Fibroblast of the aortic adventitia (primary cell): Measurements from ENCODE around the gene SP100. TPM values are rescaled to one million over a fixed set of nuclear protein-coding genes. Genes with fewer than 3 reads are reported as not detected.

Experiments
- DNase-seq: peaks from one replicate; pipeline ENCODE4 v3.0.0-alpha.2; 2010; ENCODE audit warnings: low read depth
- H3K4me3 ChIP-seq: 2 replicates; pipeline ENCODE4 v1.5.1; 2011; ENCODE audit warnings: low read depth, mild to moderate bottlenecking, control low read depth, low read length, moderate library complexity
- total RNA-seq: library from RNA; depleted of rRNA; stranded (reverse); fragments of >200 nt; gene quantifications from 2 replicates; pipeline ENCODE4 v1.2.3, GENCODE V29; 2012; ENCODE audit warnings: low replicate concordance
- TF ChIP-seq, protein P1 (sequence below): IDR thresholded peaks from 2 replicates; pipeline ENCODE4 v1.5.1; 2011; ENCODE audit warnings: mild to moderate bottlenecking, low read length, control low read depth, inconsistent platforms; ENCODE audit not compliant: insufficient read depth

Gene SP100
- total RNA-seq, 1 donor, result 169 TPM

DNA sequence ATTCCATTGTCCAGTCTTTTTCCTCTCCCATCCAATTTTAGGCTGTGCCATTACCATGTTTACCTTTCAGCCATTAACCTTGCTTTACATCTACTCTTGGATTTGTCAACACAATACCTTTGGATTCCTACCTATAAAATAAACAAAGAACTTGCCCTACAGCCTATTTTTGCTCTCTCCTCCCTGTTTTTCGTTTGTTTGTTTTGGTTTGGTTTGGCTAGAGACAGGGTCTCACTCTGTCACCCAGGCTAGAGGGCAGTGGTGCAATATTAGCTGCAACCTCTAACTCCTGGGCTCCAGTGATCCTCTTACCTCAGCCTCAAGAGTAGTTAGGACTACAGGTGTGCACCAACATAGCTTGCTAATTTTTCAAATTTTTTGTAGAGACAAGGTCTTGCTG is 76.1 kb downstream of the SP100 start:
- H3K4me3 ChIP-seq, result no peak overlapping the region
- TF ChIP-seq, protein P1, sequence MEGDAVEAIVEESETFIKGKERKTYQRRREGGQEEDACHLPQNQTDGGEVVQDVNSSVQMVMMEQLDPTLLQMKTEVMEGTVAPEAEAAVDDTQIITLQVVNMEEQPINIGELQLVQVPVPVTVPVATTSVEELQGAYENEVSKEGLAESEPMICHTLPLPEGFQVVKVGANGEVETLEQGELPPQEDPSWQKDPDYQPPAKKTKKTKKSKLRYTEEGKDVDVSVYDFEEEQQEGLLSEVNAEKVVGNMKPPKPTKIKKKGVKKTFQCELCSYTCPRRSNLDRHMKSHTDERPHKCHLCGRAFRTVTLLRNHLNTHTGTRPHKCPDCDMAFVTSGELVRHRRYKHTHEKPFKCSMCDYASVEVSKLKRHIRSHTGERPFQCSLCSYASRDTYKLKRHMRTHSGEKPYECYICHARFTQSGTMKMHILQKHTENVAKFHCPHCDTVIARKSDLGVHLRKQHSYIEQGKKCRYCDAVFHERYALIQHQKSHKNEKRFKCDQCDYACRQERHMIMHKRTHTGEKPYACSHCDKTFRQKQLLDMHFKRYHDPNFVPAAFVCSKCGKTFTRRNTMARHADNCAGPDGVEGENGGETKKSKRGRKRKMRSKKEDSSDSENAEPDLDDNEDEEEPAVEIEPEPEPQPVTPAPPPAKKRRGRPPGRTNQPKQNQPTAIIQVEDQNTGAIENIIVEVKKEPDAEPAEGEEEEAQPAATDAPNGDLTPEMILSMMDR, result no peak
- DNase-seq, result no peak

GRCh38 chr2:230494980-230495379 is 79.0 kb downstream of the SP100 start:
- no peak for DNase-seq
- TF ChIP-seq, protein P1, result no peak
- no peak overlapping the region for H3K4me3 ChIP-seq

DNA sequence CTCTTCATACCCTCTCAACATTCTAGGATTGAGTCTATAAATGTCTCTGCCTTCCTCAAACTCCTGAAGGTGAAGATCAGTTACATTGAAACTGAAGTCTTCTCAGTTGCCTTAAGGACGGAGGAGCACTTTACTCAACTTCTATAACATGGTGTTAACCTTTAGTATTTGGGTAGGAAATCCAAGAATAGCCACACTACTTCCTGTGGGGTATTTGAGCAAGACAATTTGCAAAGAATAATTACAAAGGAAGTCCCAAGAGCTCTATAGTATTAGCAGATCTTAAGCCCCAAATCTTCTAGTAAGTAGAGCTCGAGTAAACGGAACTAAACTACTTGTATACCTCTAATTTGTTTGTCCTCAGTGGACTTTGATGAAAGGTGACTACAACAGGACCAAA is 80.9 kb downstream of the SP100 start:
- no peak for DNase-seq
- TF ChIP-seq, protein P1, result no peak
- H3K4me3 ChIP-seq, result no peak overlapping the region

DNA sequence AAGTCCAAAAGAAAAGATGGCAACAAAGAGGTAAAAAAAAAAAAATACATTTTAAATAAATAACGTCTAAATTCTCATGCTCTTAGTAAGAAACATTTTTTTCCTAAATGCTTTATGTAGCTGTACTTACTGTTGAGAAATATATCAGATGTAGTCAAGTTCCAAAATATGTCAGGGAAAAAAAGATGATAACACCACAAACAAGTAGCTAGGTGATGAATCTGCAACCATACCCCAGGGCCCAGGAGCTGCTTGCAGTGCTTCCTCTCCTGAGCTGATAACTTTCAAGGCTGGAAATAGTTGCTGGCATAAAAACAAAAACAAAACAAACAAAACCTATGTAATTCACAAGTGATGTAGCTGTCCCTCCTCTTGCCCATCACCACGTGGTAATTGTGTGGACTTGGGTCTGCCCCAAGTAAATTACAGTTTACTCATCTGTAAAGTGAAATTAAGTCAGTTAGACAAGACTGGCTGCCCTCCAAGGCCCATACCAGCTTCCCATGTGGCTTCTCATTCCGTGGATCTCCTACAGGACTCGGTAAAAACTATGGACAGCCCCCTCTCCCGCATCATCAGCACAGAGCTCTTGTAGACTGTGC is 82.6 kb downstream of the SP100 start:
- no peak for DNase-seq
- TF ChIP-seq, protein P1, result no peak
- no peak overlapping the region for H3K4me3 ChIP-seq

- no peak overlapping the region for H3K4me3 ChIP-seq
- TF ChIP-seq, protein P1, result no peak
- DNase-seq, result no peak
Measured at GRCh38 chr2:230502593-230502992, 86.6 kb downstream of the SP100 start.

DNA sequence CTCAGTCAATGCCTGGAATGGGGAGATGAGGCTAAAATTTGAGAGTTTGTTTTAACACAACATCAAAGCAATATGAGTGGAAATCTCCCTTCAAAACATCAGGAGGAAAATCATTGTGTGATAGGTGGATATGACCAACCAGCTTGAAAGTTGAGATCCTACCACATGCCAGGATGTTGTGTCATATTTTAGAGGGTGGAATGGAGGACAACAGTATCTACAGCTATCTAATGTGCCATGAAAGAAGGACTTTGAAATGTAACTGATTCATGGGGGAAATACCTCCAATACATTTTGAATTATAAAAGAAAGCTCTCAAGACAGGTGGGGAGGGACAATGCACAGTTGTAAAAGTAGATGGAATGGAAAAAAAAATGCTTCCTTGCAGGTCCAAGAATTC is 87.8 kb downstream of the SP100 start:
- no peak overlapping the region for H3K4me3 ChIP-seq
- DNase-seq, result no peak
- TF ChIP-seq, protein P1, result no peak

DNA sequence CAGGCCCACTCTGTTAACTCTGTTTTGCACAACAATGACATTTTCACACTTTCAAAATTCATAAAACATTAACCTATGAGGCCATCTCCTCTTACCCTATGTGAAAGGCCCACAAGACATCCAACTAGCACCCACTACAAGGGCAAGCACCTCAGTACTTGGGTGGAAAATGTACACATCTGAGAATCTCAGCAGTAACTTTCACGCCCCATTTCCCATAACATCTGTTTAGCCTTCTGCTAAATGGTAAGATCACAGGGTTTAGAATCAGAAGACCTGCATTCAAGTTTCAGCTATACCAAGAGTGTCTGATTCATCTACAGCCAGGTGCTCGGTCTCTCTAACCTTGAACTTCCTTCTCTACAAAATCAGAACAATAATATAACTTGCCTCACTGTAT is 89.2 kb downstream of the SP100 start:
- DNase-seq, result no peak
- no peak overlapping the region for H3K4me3 ChIP-seq
- TF ChIP-seq, protein P1, result no peak
